GM13977 (cell line): ENCODE data around the gene GRIN3A.

Source experiments
- DNase-seq: peaks from one replicate; pipeline ENCODE4 v3.0.0; 2012; ENCODE audit warnings: low spot score
- CTCF ChIP-seq: IDR thresholded peaks from 2 replicates; pipeline ENCODE4 v1.5.1; 2012; ENCODE audit warnings: mild to moderate bottlenecking, control low read depth; ENCODE audit not compliant: insufficient read depth; ENCODE audit errors: extremely low read depth, missing control alignments
- in situ Hi-C: fragments of 300-500 bp; cut with MboI; formaldehyde crosslinking; loops from one replicate; pipeline ENCODE4 v1.12.0; 2022; ENCODE audit warnings: low sequenced_read_pairs, low pct_unique_long_range_greater_than_20kb, mixed read lengths, inconsistent platforms; ENCODE audit not compliant: unreplicated experiment

Gene GRIN3A

DNA sequence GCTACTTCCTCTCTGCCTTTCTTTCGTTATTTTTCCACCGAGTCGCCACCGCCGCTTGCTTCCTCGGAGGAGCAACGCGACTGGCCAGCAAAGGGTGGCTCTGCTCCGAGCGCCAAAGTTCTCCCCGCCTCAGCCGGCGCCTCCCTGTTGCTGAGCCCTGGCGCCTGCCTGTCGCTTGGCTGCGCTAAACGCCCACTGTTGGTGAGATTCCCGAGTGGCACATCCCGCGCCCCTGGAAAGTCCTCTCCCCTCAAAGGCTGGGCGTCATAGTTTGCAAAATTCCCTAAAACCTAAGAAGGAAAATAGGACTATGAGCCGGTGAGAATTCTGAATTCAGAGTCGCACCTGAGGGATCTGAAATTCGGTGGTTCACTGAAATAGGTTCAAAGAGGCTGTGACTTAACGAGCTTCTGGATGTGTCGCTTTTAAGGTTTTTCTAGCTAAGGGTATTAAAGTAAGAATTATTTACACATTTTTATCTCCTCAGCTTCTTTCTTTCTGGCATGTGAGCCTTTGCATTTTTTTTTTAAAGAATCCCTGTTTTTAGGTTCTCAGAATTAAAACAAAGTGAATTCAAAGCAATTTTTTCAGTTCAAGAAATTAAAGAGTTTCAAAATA, at the start of gene GRIN3A:
TSS of gene GRIN3A (minus strand) at position 82 of the 618 bp plus-strand sequence. CDS start 668 bp downstream, outside the sequence.
- no peak for TF ChIP-seq CTCF
- in situ Hi-C loops, result no loop called here
- DNase-seq, result no peak

DNA sequence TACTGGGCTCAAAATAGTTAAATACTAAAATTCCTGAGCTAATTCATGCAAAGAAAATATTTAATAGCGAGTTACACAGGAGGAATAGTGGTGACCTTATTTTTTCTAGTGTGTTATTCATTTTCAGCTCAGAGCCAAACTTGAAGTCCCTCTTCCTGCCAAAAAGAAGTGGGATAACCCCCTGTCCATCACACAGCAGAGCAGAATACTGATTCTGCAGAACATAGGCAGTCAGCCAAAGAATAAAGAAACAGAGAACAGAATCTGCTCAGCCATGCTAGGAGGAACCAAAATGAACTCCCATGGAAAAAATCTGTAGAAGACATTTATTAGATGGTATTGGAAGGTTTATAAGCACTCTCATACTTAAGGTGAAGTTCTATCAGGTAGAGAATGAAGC, 49.4 kb upstream of the GRIN3A start:
- no peak for TF ChIP-seq CTCF
- in situ Hi-C loops, result no loop called here
- no peak for DNase-seq

DNA sequence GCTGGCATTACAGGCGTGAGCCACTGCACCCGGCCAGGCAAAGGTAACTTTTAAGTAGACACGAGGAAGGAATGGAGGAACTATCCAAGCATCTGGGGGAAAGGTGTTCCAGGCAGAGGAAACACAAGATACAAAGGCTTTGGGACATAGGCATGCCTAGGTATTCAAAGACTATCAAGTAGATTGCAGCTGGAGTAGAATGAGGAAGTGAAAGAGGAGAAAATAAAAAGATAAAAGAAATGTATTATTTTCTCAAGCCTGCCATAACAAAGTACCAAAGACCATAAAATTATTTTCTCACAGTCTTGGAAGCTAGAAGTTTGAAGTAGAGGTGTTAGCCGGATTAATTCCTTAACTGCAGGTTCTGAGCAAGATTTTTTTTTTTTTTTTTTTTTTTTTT, 39.9 kb upstream of the GRIN3A start:
- in situ Hi-C loops, result no loop called here
- DNase-seq, result no peak
- TF ChIP-seq CTCF, result no peak

GRCh38 chr9:101764472-101764871, 26.0 kb upstream of the GRIN3A start:
- in situ Hi-C loops, result no loop called here
- DNase-seq, result no peak
- TF ChIP-seq CTCF, result no peak

GRCh38 chr9:101758304-101758930, 20.0 kb upstream of the GRIN3A start:
- in situ Hi-C loops, result no loop called here
- no peak for DNase-seq
- no peak for TF ChIP-seq CTCF

GRCh38 chr9:101753716-101754115, 15.3 kb upstream of the GRIN3A start:
- in situ Hi-C loops, result no loop called here
- DNase-seq, result no peak
- TF ChIP-seq CTCF, result no peak

DNA sequence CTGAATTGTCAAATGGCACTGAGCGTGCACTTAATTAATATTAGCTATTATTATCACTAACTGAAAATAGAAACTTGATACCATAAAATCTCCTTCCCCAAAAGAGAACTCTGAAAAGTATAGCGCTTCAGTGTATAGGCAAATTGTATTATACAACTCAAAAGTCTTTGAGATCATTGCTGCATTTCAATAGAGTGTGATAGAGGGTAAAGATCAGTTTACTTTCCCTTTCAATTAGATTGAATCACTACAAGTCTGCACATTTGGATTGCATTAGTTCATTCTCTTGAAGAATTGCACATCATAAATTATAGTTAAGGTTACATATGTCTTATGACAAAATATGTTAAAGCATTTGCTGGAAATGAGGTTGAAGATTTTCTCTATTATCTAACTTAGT, 13.4 kb upstream of the GRIN3A start:
- DNase-seq, result no peak

More for the DNA sequence above, 13.4 kb upstream of the GRIN3A start:
- in situ Hi-C loops, result no loop called here
- no peak for TF ChIP-seq CTCF
